ENCODE measurements around the gene MEGF6.

DNA sequence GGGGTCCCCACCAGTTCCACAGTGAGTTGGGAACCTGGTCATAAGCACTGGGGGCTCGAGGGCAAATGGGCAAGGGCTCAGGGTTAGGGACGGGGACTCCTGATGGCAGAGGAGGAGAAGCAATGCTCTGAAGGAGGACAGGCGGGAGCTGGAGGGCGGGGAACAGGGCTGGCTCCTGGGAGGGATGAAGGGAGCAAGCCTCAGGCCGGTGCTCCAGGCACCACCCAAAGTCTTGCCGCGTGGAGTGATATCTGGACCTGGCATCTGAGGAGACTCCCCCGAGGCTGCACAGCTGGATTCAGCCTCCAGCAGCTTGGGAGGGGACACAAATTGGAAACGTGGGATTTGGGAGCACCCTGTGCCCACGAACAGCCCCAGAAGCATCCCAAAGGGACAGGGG, 11.0 kb downstream of the MEGF6 start:
- TF ChIP-seq, protein P1, sequence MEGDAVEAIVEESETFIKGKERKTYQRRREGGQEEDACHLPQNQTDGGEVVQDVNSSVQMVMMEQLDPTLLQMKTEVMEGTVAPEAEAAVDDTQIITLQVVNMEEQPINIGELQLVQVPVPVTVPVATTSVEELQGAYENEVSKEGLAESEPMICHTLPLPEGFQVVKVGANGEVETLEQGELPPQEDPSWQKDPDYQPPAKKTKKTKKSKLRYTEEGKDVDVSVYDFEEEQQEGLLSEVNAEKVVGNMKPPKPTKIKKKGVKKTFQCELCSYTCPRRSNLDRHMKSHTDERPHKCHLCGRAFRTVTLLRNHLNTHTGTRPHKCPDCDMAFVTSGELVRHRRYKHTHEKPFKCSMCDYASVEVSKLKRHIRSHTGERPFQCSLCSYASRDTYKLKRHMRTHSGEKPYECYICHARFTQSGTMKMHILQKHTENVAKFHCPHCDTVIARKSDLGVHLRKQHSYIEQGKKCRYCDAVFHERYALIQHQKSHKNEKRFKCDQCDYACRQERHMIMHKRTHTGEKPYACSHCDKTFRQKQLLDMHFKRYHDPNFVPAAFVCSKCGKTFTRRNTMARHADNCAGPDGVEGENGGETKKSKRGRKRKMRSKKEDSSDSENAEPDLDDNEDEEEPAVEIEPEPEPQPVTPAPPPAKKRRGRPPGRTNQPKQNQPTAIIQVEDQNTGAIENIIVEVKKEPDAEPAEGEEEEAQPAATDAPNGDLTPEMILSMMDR (conservative IDR thresholded peaks at IDR 0.05): no peak
- no peak for TF ChIP-seq ZFX (IDR thresholded peaks at IDR 0.05)
